Neuronal stem cell (in vitro differentiated cells): Measurements from ENCODE around the gene BMPER.

ENCODE experiments used
- DNase-seq: peaks from one replicate; pipeline ENCODE4 v3.0.0-alpha.2; 2013; ENCODE audit warnings: low spot score
- H2AFZ ChIP-seq: one replicate; pipeline ENCODE4 v1.6.1; 2013; ENCODE audit warnings: mild to moderate bottlenecking, low read length, inconsistent platforms
- H2AK5ac ChIP-seq: 2 replicates; pipeline ENCODE4 v1.6.1; 2013; ENCODE audit warnings: low read depth, mild to moderate bottlenecking, inconsistent platforms, low read length, moderate library complexity, mixed read lengths
- H2BK120ac ChIP-seq: 2 replicates; pipeline ENCODE4 v1.6.1; 2013; ENCODE audit warnings: low read depth, mild to moderate bottlenecking, inconsistent platforms, low read length, moderate library complexity, mixed read lengths
- H2BK12ac ChIP-seq: one replicate; pipeline ENCODE4 v1.6.1; 2013; ENCODE audit warnings: low read length, inconsistent platforms
- H2BK15ac ChIP-seq: 2 replicates; pipeline ENCODE4 v1.6.1; 2013; ENCODE audit warnings: mild to moderate bottlenecking, low read length, inconsistent platforms, mixed read lengths
- H2BK5ac ChIP-seq: one replicate; pipeline ENCODE4 v1.6.1; 2013; ENCODE audit warnings: inconsistent platforms, mild to moderate bottlenecking, low read length, moderate library complexity
- H3K14ac ChIP-seq: one replicate; pipeline ENCODE4 v1.6.1; 2013; ENCODE audit warnings: low read length, inconsistent platforms
- H3K18ac ChIP-seq: 2 replicates; pipeline ENCODE4 v1.6.1; 2013; ENCODE audit warnings: low read length, inconsistent platforms
- H3K23ac ChIP-seq: 2 replicates; pipeline ENCODE4 v1.6.1; 2013; ENCODE audit warnings: low read depth, mild to moderate bottlenecking, mixed read lengths, low read length, inconsistent platforms; ENCODE audit not compliant: poor library complexity
- H3K27ac ChIP-seq: replicated peaks from 3 replicates; pipeline ENCODE4 v1.5.1; 2013; ENCODE audit warnings: low read length, inconsistent platforms
- H3K27me3 ChIP-seq, 3 experiments: 2 replicates each; pipeline ENCODE4 v1.6.1; 2013; ENCODE audit warnings: low read length in 3 of 3, mild to moderate bottlenecking in 2 of 3, inconsistent platforms in 1 of 3, low read depth in 1 of 3, mixed read lengths in 1 of 3, moderate library complexity in 1 of 3; ENCODE audit not compliant: control insufficient read depth in 3 of 3, insufficient read depth in 3 of 3
- H3K36me3 ChIP-seq, 2 donors: replicated peaks in 1 of 2; 2 replicates each; pipeline ENCODE4 v1.6.1; 2013; ENCODE audit warnings: low read length in 2 of 2; ENCODE audit not compliant: control insufficient read depth in 2 of 2, insufficient read depth in 2 of 2
- H3K4ac ChIP-seq: 2 replicates; pipeline ENCODE4 v1.6.1; 2013; ENCODE audit warnings: inconsistent platforms, mild to moderate bottlenecking, low read length, moderate library complexity
- H3K4me1 ChIP-seq, 2 donors: 1 replicate in 1 of 2; 2 replicates in 1 of 2; pipeline ENCODE4 v1.6.1; 2013; ENCODE audit warnings: low read length in 2 of 2, low read depth in 1 of 2; ENCODE audit not compliant: control insufficient read depth in 2 of 2, insufficient read depth in 1 of 2
- H3K4me2 ChIP-seq: one replicate; pipeline ENCODE4 v1.6.1; 2013; ENCODE audit warnings: mild to moderate bottlenecking, low read length, inconsistent platforms; ENCODE audit not compliant: insufficient read depth, poor library complexity, severe bottlenecking
- H3K4me3 ChIP-seq, 2 donors: 2 replicates each; pipeline ENCODE4 v1.5.1; 2013; ENCODE audit warnings: low read length in 2 of 2, mild to moderate bottlenecking in 2 of 2, inconsistent platforms in 1 of 2, moderate library complexity in 1 of 2
- H3K79me1 ChIP-seq: one replicate; pipeline ENCODE4 v1.6.1; 2013; ENCODE audit warnings: low read depth, mild to moderate bottlenecking, inconsistent platforms, low read length, moderate library complexity
- H3K9ac ChIP-seq: one replicate; pipeline ENCODE4 v1.6.1; 2013; ENCODE audit warnings: mild to moderate bottlenecking, low read depth, low read length, inconsistent platforms; ENCODE audit not compliant: poor library complexity
- H3K9me3 ChIP-seq, 2 donors: replicated peaks in 1 of 2; 2 replicates each; pipeline versions ENCODE3 to v1.6.1; 2013; ENCODE audit warnings: low read length in 2 of 2, mild to moderate bottlenecking in 2 of 2, inconsistent platforms in 1 of 2, low read depth in 1 of 2, mixed read lengths in 1 of 2, moderate library complexity in 1 of 2; ENCODE audit not compliant: control insufficient read depth in 2 of 2, insufficient read depth in 1 of 2
- H4K8ac ChIP-seq: one replicate; pipeline ENCODE4 v1.6.1; 2013; ENCODE audit warnings: low read depth, mild to moderate bottlenecking, inconsistent platforms, low read length, moderate library complexity
- H4K91ac ChIP-seq: one replicate; pipeline ENCODE4 v1.6.1; 2013; ENCODE audit warnings: low read length, low read depth, mild to moderate bottlenecking, inconsistent platforms; ENCODE audit not compliant: poor library complexity
- WGBS, 2 donors: extraction: QIAGEN DNeasy Blood & Tissue Kit; methylation state at CpG; one replicate each; pipeline ENCODE4 v1.1.7; 2013; ENCODE audit warnings: missing lambda C conversion rate in 2 of 2, mixed read lengths in 1 of 2; ENCODE audit not compliant: insufficient read length in 2 of 2, insufficient replicate concordance in 1 of 2; ENCODE audit errors: extremely low coverage in 2 of 2; 5-methylcytosine and 5-hydroxymethylcytosine counted together

The BMPER gene

GRCh38 chr7:33946094-33946699 lies 40.9 kb downstream of the BMPER start:
- WGBS, 2 donors: no CpG with 5 or more reads among the region's 3 CpGs
- Histone ChIP-seq H3K23ac (no peak overlapping the region), H3K14ac (no peak overlapping the region), H2AFZ (no peak overlapping the region), H3K27me3 (no peaks in the 10 kb centered on the region), H2BK5ac (no peak overlapping the region), H3K36me3 (no peaks in the 10 kb centered on the region), H4K8ac (no peak overlapping the region), H3K4me1 (no peaks in the 10 kb centered on the region), H3K4me3 (no peak overlapping the region), H2AK5ac (no peak overlapping the region), H2BK120ac (no peak overlapping the region), H3K79me1 (no peaks in the 10 kb centered on the region), H3K18ac (no peak overlapping the region), H4K91ac (no peak overlapping the region), H3K4me2 (no peak overlapping the region), H2BK12ac (no peak overlapping the region), H3K9ac (no peak overlapping the region), H2BK15ac (no peak overlapping the region), H3K4ac (no peak overlapping the region), H3K9me3 (no peaks in the 10 kb centered on the region), H3K27ac (no peak overlapping the region)
- DNase-seq: no peak

- no peak overlapping the region for H3K4me3 ChIP-seq
- no peaks in the 10 kb centered on the region for H3K9me3 ChIP-seq
- no peak overlapping the region for H3K23ac ChIP-seq
- H3K36me3 ChIP-seq: no peaks in the 10 kb centered on the region
- no peak overlapping the region for H3K14ac ChIP-seq
- H3K4me2 ChIP-seq: no peak overlapping the region
- WGBS, 2 donors: no CpG with 5 or more reads among the region's 5 CpGs
- H3K18ac ChIP-seq: no peak overlapping the region
- H4K91ac ChIP-seq: no peak overlapping the region
- no peak overlapping the region for H2BK120ac ChIP-seq
- H2AK5ac ChIP-seq: no peak overlapping the region
- H2BK5ac ChIP-seq: no peak overlapping the region
- no peak overlapping the region for H3K9ac ChIP-seq
- H3K27me3 ChIP-seq: no peaks in the 10 kb centered on the region
- H3K79me1 ChIP-seq: no peaks in the 10 kb centered on the region
- no peaks in the 10 kb centered on the region for H3K4me1 ChIP-seq
- no peak overlapping the region for H3K27ac ChIP-seq
- H2AFZ ChIP-seq: no peak overlapping the region
- H3K4ac ChIP-seq: no peak overlapping the region
- H2BK12ac ChIP-seq: no peak overlapping the region
- DNase-seq: no peak
- no peak overlapping the region for H2BK15ac ChIP-seq
- H4K8ac ChIP-seq: no peak overlapping the region
These were observed 44.8 kb downstream of the BMPER start for GRCh38 chr7:33950047-33950714.

- Histone ChIP-seq H3K4ac (no peak overlapping the region), H3K9me3 (no peaks in the 10 kb centered on the region), H3K4me2 (no peak overlapping the region), H2BK12ac (no peak overlapping the region), H3K36me3 (no peaks in the 10 kb centered on the region), H3K9ac (no peak overlapping the region), H2AFZ (no peak overlapping the region), H3K18ac (no peak overlapping the region), H2BK5ac (no peak overlapping the region), H3K4me1 (no peaks in the 10 kb centered on the region), H2AK5ac (no peak overlapping the region), H3K4me3 (no peak overlapping the region), H2BK120ac (no peak overlapping the region), H2BK15ac (no peak overlapping the region), H3K79me1 (no peaks in the 10 kb centered on the region), H3K23ac (no peak overlapping the region), H4K91ac (no peak overlapping the region), H3K27me3 (no peaks in the 10 kb centered on the region), H3K27ac (no peak overlapping the region), H3K14ac (no peak overlapping the region), H4K8ac (no peak overlapping the region)
- WGBS, 2 donors: no CpG with 5 or more reads among the region's 3 CpGs
- DNase-seq: no peak
These were observed 47.5 kb downstream of the BMPER start for GRCh38 chr7:33952824-33953223.

- DNase-seq: no peak
- H3K4me1 ChIP-seq: no peaks in the 10 kb centered on the region
- no peak overlapping the region for H3K4ac ChIP-seq
- H2BK12ac ChIP-seq: no peak overlapping the region
- H4K8ac ChIP-seq: no peak overlapping the region
- no peak overlapping the region for H3K27ac ChIP-seq
- H3K79me1 ChIP-seq: no peaks in the 10 kb centered on the region
- no peak overlapping the region for H2BK15ac ChIP-seq
- H3K27me3 ChIP-seq: no peaks in the 10 kb centered on the region
- no peak overlapping the region for H2AK5ac ChIP-seq
- H3K36me3 ChIP-seq: no peaks in the 10 kb centered on the region
- no peak overlapping the region for H3K14ac ChIP-seq
- no peak overlapping the region for H3K23ac ChIP-seq
- H3K9me3 ChIP-seq: no peaks in the 10 kb centered on the region
- WGBS, 2 donors: no CpG with 5 or more reads among the region's 1 CpG
- no peak overlapping the region for H3K4me2 ChIP-seq
- no peak overlapping the region for H2BK120ac ChIP-seq
- no peak overlapping the region for H3K4me3 ChIP-seq
- no peak overlapping the region for H4K91ac ChIP-seq
- H2BK5ac ChIP-seq: no peak overlapping the region
- no peak overlapping the region for H3K9ac ChIP-seq
- H3K18ac ChIP-seq: no peak overlapping the region
- H2AFZ ChIP-seq: no peak overlapping the region
These were observed 52.8 kb downstream of the BMPER start for GRCh38 chr7:33958104-33958503.
